Astrocyte (in vitro differentiated cells and primary cell): ENCODE measurements around the gene TMEM63A.

Source experiments
- EZH2 ChIP-seq: IDR thresholded peaks from 2 replicates; pipeline ENCODE4 v1.6.1; 2012; ENCODE audit warnings: mild to moderate bottlenecking, low read length, inconsistent platforms; ENCODE audit not compliant: insufficient read depth
- TF ChIP-seq, protein P1 (sequence below): IDR thresholded peaks from 2 replicates; pipeline ENCODE4 v1.5.1; 2011; ENCODE audit warnings: low read depth, mild to moderate bottlenecking, inconsistent platforms, low read length, moderate library complexity; ENCODE audit not compliant: insufficient read depth

DNA sequence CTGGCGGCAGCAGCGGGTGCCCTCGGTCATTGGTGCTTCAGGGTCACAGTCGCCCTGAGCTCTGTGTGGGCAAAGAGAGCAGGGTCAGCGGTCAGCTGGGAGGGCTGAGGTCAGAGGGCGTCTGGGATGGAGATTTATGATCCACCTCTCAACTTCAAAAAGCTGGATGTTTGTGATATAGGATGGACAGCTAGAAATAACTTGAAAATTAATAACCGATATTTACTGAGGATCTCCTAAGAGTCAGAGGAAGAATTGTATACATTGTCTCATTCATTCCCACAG lies 4.8 kb upstream of the TMEM63A start:
- TF ChIP-seq, protein P1, sequence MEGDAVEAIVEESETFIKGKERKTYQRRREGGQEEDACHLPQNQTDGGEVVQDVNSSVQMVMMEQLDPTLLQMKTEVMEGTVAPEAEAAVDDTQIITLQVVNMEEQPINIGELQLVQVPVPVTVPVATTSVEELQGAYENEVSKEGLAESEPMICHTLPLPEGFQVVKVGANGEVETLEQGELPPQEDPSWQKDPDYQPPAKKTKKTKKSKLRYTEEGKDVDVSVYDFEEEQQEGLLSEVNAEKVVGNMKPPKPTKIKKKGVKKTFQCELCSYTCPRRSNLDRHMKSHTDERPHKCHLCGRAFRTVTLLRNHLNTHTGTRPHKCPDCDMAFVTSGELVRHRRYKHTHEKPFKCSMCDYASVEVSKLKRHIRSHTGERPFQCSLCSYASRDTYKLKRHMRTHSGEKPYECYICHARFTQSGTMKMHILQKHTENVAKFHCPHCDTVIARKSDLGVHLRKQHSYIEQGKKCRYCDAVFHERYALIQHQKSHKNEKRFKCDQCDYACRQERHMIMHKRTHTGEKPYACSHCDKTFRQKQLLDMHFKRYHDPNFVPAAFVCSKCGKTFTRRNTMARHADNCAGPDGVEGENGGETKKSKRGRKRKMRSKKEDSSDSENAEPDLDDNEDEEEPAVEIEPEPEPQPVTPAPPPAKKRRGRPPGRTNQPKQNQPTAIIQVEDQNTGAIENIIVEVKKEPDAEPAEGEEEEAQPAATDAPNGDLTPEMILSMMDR: no peak
- TF ChIP-seq EZH2: no peak
